ENCODE measurements around the gene PCAT6.

The PCAT6 gene

DNA sequence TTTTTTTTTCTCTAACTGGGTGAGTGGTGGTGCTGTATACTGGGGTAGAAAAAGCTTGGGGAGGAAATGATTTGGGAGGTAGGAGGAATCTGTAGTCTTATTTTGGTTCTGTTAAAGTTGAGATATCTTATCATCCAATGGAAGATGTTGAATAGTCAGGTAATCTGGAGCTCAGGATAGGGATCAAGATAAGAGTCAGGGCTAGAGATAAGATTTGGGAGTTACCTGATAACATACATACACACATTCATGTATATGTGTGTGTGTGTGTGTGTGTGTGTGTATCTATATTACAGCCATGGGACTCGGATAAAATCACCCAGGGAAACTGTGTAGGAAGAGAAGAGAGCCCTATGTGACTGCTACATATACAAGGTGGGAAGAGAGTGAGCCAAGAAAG lies 8.1 kb downstream of the PCAT6 start:
- no peak for TF ChIP-seq TAF1 (IDR thresholded peaks at IDR 0.05; ENCODE audit: borderline replicate concordance, insufficient read depth, low read length)
- TF ChIP-seq POLR2AphosphoS5 (IDR thresholded peaks at IDR 0.05; ENCODE audit: low read depth, low read length): no peak
- TF ChIP-seq SIN3A (IDR thresholded peaks at IDR 0.05; ENCODE audit: borderline replicate concordance, insufficient read depth, low read length): no peak
- TF ChIP-seq FOXP2 (optimal IDR thresholded peaks at IDR 0.05; ENCODE audit: borderline replicate concordance, extremely low read depth, extremely low read length, insufficient read depth): no peak
- TF ChIP-seq, protein P1, sequence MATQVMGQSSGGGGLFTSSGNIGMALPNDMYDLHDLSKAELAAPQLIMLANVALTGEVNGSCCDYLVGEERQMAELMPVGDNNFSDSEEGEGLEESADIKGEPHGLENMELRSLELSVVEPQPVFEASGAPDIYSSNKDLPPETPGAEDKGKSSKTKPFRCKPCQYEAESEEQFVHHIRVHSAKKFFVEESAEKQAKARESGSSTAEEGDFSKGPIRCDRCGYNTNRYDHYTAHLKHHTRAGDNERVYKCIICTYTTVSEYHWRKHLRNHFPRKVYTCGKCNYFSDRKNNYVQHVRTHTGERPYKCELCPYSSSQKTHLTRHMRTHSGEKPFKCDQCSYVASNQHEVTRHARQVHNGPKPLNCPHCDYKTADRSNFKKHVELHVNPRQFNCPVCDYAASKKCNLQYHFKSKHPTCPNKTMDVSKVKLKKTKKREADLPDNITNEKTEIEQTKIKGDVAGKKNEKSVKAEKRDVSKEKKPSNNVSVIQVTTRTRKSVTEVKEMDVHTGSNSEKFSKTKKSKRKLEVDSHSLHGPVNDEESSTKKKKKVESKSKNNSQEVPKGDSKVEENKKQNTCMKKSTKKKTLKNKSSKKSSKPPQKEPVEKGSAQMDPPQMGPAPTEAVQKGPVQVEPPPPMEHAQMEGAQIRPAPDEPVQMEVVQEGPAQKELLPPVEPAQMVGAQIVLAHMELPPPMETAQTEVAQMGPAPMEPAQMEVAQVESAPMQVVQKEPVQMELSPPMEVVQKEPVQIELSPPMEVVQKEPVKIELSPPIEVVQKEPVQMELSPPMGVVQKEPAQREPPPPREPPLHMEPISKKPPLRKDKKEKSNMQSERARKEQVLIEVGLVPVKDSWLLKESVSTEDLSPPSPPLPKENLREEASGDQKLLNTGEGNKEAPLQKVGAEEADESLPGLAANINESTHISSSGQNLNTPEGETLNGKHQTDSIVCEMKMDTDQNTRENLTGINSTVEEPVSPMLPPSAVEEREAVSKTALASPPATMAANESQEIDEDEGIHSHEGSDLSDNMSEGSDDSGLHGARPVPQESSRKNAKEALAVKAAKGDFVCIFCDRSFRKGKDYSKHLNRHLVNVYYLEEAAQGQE (IDR thresholded peaks at IDR 0.05; ENCODE audit: insufficient read depth in 1 of 2, low read depth in 2 of 2, low read length in 2 of 2): no peak

DNA sequence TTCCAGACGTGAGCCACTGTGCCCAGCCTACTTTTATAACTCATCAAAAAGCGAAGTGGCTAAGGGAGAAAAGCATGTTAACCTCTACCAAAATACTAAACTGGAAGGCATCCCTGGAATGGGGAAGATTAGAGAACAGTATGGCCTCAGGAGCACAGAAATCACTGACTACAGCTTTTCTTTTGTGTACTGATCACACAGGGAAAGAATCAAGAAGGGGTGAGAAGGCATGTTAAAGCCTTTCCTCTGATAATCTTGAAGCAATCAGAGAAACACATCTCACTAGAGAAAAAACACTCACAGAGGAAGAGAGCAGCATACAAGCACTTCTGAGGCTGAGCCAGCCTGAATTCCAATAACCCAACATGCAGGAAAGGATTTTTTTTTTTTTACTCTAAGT lies 10.7 kb downstream of the PCAT6 start:
- TF ChIP-seq SIN3A (IDR thresholded peaks at IDR 0.05; ENCODE audit: borderline replicate concordance, insufficient read depth, low read length) (no peak), FOXP2 (optimal IDR thresholded peaks at IDR 0.05; ENCODE audit: borderline replicate concordance, extremely low read depth, extremely low read length, insufficient read depth) (no peak), POLR2AphosphoS5 (IDR thresholded peaks at IDR 0.05; ENCODE audit: low read depth, low read length) (no peak), TAF1 (IDR thresholded peaks at IDR 0.05; ENCODE audit: borderline replicate concordance, insufficient read depth, low read length) (no peak)
- TF ChIP-seq, protein P1 (IDR thresholded peaks at IDR 0.05; ENCODE audit: insufficient read depth in 1 of 2, low read depth in 2 of 2, low read length in 2 of 2): no peak

DNA sequence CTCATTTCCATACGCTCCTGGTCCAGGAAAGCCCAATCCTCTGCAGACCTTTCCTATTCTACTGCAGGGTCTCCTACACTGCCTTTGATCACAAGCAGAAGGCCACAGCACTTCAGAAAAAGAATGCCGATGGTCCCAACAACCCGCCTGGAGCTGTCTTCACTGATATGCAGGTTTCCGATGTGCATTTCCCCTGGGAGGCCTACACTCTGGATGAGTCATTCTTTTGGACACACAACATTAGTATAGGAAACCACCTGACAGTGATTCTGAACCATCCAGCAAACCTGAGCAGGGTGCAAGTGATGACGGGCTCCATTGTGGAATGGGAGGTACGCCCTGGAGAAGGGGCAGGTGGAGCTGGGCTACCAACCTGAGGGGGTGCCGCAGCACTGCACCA lies 15.0 kb downstream of the PCAT6 start:
- TF ChIP-seq POLR2AphosphoS5 (IDR thresholded peaks at IDR 0.05; ENCODE audit: low read depth, low read length) (no peak), FOXP2 (optimal IDR thresholded peaks at IDR 0.05; ENCODE audit: borderline replicate concordance, extremely low read depth, extremely low read length, insufficient read depth) (no peak), SIN3A (IDR thresholded peaks at IDR 0.05; ENCODE audit: borderline replicate concordance, insufficient read depth, low read length) (no peak), TAF1 (IDR thresholded peaks at IDR 0.05; ENCODE audit: borderline replicate concordance, insufficient read depth, low read length) (no peak)
- TF ChIP-seq, protein P1 (IDR thresholded peaks at IDR 0.05; ENCODE audit: insufficient read depth in 1 of 2, low read depth in 2 of 2, low read length in 2 of 2): no peak

DNA sequence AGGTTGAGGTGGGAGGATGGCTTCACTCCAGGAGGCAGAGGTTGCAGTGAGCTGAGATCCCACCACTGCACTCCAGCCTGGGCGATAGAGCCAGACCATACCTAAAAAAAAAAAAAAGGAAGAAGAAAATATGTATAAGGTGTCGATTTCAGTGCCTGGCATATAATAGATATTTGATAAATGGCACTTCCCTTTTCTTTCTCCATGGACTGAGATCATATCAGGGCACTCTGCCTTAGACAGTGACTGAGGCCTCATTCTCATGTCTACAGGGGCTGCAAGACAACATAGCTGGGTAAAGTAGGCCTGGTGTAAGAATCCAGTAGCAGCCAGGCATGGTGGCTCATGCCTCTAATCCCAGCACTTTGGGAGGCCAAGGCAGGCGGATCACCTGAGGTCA lies 21.2 kb downstream of the PCAT6 start:
- no peak for TF ChIP-seq SIN3A (IDR thresholded peaks at IDR 0.05; ENCODE audit: borderline replicate concordance, insufficient read depth, low read length)
- TF ChIP-seq, protein P1 (IDR thresholded peaks at IDR 0.05; ENCODE audit: insufficient read depth in 1 of 2, low read depth in 2 of 2, low read length in 2 of 2): no peak
- TF ChIP-seq POLR2AphosphoS5 (IDR thresholded peaks at IDR 0.05; ENCODE audit: low read depth, low read length): no peak
- TF ChIP-seq FOXP2 (optimal IDR thresholded peaks at IDR 0.05; ENCODE audit: borderline replicate concordance, extremely low read depth, extremely low read length, insufficient read depth): no peak
- TF ChIP-seq TAF1 (IDR thresholded peaks at IDR 0.05; ENCODE audit: borderline replicate concordance, insufficient read depth, low read length): no peak
